Endodermal cell (in vitro differentiated cells): ENCODE measurements around the gene TMEM121B. TPM values are rescaled to one million over a fixed set of nuclear protein-coding genes. Genes with fewer than 3 reads are reported as not detected.

ENCODE experiments used
- DNase-seq: peaks from one replicate; pipeline ENCODE4 v3.0.0-alpha.2; 2017
- H3K27ac ChIP-seq: 2 replicates; pipeline ENCODE4 v1.5.1; 2013; ENCODE audit warnings: mild to moderate bottlenecking, low read depth, low read length, moderate library complexity
- H3K27me3 ChIP-seq: 2 replicates; pipeline ENCODE4 v1.6.1; 2013; ENCODE audit warnings: mild to moderate bottlenecking, low read length, moderate library complexity; ENCODE audit not compliant: insufficient read depth, control insufficient read depth, poor library complexity, severe bottlenecking
- H3K36me3 ChIP-seq: 2 replicates; pipeline ENCODE4 v1.7.0; 2013; ENCODE audit warnings: mild to moderate bottlenecking, low read length, moderate library complexity; ENCODE audit not compliant: control insufficient read depth, insufficient read depth
- H3K4me1 ChIP-seq: one replicate; pipeline ENCODE4 v1.7.0; 2013; ENCODE audit warnings: low read length; ENCODE audit not compliant: control insufficient read depth, insufficient read depth
- H3K4me3 ChIP-seq: 2 replicates; pipeline ENCODE4 v1.5.1; 2013; ENCODE audit warnings: mild to moderate bottlenecking, low read length, moderate library complexity
- H3K9ac ChIP-seq: 2 replicates; pipeline ENCODE4 v1.6.1; 2013; ENCODE audit warnings: mild to moderate bottlenecking, low read length, moderate library complexity; ENCODE audit not compliant: poor library complexity, severe bottlenecking; ENCODE audit errors: extremely low read depth
- H3K9me3 ChIP-seq: 2 replicates; pipeline ENCODE4 v1.6.1; 2013; ENCODE audit warnings: mild to moderate bottlenecking, low read length, moderate library complexity; ENCODE audit not compliant: control insufficient read depth
- H3K27ac Mint-ChIP-seq: 2 replicates; pipeline ENCODE4 v1.8.0; 2020; ENCODE audit warnings: mixed read lengths
- H3K27me3 Mint-ChIP-seq: 2 replicates; pipeline ENCODE4 v1.8.0; 2021; ENCODE audit warnings: mild to moderate bottlenecking, mixed read lengths; ENCODE audit not compliant: insufficient read depth
- H3K36me3 Mint-ChIP-seq: 2 replicates; pipeline ENCODE4 v1.8.0; 2020; ENCODE audit warnings: low read depth, mixed read lengths
- H3K4me1 Mint-ChIP-seq: 2 replicates; pipeline ENCODE4 v1.8.0; 2020; ENCODE audit warnings: mixed read lengths
- H3K4me3 Mint-ChIP-seq: 2 replicates; pipeline ENCODE4 v1.8.0; 2020; ENCODE audit warnings: mild to moderate bottlenecking, moderate library complexity, mixed read lengths
- H3K9me3 Mint-ChIP-seq: 2 replicates; pipeline ENCODE4 v1.8.0; 2020; ENCODE audit warnings: mild to moderate bottlenecking, mixed read lengths
- WGBS, 2 experiments: methylation state at CpG; one replicate each; pipeline versions ENCODE4 v1.1.5 to v1.1.7; 2013; ENCODE audit warnings: missing lambda C conversion rate in 2 of 2, mixed read lengths in 1 of 2; ENCODE audit not compliant: insufficient coverage in 1 of 2, insufficient read length in 1 of 2; 5-methylcytosine and 5-hydroxymethylcytosine counted together
- total RNA-seq, 2 donors: library from RNA; stranded (reverse); fragmentation: NEBNext Ultra II Directional in 1 of 2; extraction: Animal tissue kit (Norgen Biotek cat#: 25700) in 1 of 2; gene quantifications; 2 replicates in 1 of 2; 3 replicates in 1 of 2; pipeline ENCODE4 v1.2.1, GENCODE V29; 2021
- TF ChIP-seq, protein P1 (sequence below): fragments of 200-600 bp; sonication (generic); conservative IDR thresholded peaks from 2 replicates; pipeline ENCODE4 v1.5.0; 2021; ENCODE audit warnings: antibody characterized with exemption, mild to moderate bottlenecking

Gene TMEM121B
- total RNA-seq, 2 donors from 2014 or later, result 8.9 to 10.9 TPM

DNA sequence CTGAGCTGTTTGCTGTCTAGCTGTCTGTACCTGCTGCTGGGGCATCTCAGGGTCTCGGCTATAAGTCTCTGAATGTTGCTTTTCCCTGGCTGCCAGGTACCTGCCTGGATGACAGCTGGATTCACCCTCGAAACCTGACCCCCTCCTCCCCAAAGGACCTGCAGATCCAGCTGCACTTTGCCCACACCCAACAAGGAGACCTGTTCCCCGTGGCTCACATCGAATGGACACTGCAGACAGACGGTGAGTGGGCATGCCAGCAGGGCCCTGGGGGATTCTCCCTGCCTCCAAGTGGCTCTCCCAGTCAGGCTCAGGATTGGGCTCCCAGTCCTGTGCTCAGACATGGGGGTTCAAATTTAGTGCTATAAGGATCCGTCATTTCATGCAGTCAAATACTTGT, 23.5 kb downstream of the TMEM121B start:
- Histone ChIP-seq H3K9me3 (no peaks in the 10 kb centered on the region), H3K27me3 (no peaks in the 10 kb centered on the region), H3K36me3 (peaks cover 64% of the 10 kb centered on the region), H3K27ac (no peak overlapping the region), H3K4me1 (no peaks in the 10 kb centered on the region), H3K9ac (no peak overlapping the region), H3K4me3 (no peak overlapping the region)
- Mint-ChIP-seq H3K27ac (no peak overlapping the region), H3K4me3 (no peak overlapping the region), H3K36me3 (peaks cover 38% of the 10 kb centered on the region), H3K27me3 (no peaks in the 10 kb centered on the region), H3K9me3 (no peaks in the 10 kb centered on the region), H3K4me1 (peaks cover 4% of the 10 kb centered on the region)
- DNase-seq, result no peak
- TF ChIP-seq, protein P1, sequence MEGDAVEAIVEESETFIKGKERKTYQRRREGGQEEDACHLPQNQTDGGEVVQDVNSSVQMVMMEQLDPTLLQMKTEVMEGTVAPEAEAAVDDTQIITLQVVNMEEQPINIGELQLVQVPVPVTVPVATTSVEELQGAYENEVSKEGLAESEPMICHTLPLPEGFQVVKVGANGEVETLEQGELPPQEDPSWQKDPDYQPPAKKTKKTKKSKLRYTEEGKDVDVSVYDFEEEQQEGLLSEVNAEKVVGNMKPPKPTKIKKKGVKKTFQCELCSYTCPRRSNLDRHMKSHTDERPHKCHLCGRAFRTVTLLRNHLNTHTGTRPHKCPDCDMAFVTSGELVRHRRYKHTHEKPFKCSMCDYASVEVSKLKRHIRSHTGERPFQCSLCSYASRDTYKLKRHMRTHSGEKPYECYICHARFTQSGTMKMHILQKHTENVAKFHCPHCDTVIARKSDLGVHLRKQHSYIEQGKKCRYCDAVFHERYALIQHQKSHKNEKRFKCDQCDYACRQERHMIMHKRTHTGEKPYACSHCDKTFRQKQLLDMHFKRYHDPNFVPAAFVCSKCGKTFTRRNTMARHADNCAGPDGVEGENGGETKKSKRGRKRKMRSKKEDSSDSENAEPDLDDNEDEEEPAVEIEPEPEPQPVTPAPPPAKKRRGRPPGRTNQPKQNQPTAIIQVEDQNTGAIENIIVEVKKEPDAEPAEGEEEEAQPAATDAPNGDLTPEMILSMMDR, result no peak
- 92 to 94% methylated on average over 5 to 6 of the region's 6 CpGs for WGBS, 2 experiments

DNA sequence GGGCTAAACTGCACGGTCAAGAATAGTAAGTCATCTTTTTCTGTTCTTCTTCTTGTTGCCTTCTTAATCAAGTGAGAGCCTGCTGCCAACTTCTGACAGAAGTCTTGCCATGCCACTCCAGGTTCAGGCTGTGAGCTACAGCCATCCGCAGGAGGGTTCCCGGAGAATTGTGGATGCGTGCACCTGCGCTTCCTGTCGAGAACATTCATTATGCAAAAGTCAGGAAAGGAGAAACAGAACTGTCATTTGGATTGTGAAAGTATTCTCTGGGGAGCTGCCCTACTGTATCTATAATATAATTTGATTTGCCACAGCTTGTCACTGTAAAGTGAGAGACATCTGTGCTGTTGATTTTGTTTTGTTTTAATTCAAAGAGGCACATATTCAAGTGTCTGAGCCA, 24.1 kb downstream of the TMEM121B start:
- H3K27ac Mint-ChIP-seq, result no peak overlapping the region
- no peaks in the 10 kb centered on the region for H3K9me3 ChIP-seq

DNA sequence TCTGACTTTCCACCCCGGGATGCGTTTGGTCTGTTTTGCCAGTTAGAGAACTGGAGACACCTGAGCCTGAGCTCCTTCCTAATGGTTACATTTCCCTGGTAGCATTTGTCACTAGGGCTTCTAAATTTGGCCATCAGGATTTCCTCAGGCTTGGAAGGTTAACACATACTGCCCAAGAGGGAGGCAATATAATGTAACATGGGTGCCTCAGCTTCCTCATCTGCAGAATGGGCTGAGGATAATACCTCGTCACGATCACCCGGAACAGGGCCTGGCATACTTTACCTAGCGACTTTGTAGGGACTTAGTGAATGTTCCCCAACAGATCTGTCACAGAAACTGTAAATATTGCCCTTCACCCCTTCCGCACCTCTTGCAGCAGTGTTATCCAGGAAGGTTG, 25.1 kb downstream of the TMEM121B start:
- H3K27me3 ChIP-seq, result no peaks in the 10 kb centered on the region
- H3K27me3 Mint-ChIP-seq, result no peaks in the 10 kb centered on the region
- no peak overlapping the region for H3K27ac ChIP-seq
- no peak overlapping the region for H3K9ac ChIP-seq
- no peak overlapping the region for H3K4me3 ChIP-seq
- H3K4me3 Mint-ChIP-seq, result no peak overlapping the region
- TF ChIP-seq, protein P1, result no peak
- no peak for DNase-seq
- H3K4me1 ChIP-seq, result no peaks in the 10 kb centered on the region
- peaks cover 14% of the 10 kb centered on the region for H3K4me1 Mint-ChIP-seq
- no peaks in the 10 kb centered on the region for H3K9me3 ChIP-seq
- no peak overlapping the region for H3K27ac Mint-ChIP-seq
- WGBS, 2 experiments, result 95 to 98% methylated on average over 6 to 7 of the region's 7 CpGs
- peaks cover 48% of the 10 kb centered on the region for H3K36me3 ChIP-seq
- peaks cover 25% of the 10 kb centered on the region for H3K36me3 Mint-ChIP-seq
- no peaks in the 10 kb centered on the region for H3K9me3 Mint-ChIP-seq

More for the DNA sequence above, 24.1 kb downstream of the TMEM121B start:
- DNase-seq, result no peak
- no peaks in the 10 kb centered on the region for H3K9me3 Mint-ChIP-seq
- H3K4me1 Mint-ChIP-seq, result peaks cover 10% of the 10 kb centered on the region
- TF ChIP-seq, protein P1, result no peak
- peaks cover 34% of the 10 kb centered on the region for H3K36me3 Mint-ChIP-seq
- WGBS, 2 experiments, result 95 to 97% methylated on average over 6 of the region's 6 CpGs
- Histone ChIP-seq H3K4me3 (no peak overlapping the region), H3K4me1 (no peaks in the 10 kb centered on the region), H3K9ac (no peak overlapping the region), H3K36me3 (peaks cover 58% of the 10 kb centered on the region), H3K27ac (no peak overlapping the region), H3K27me3 (no peaks in the 10 kb centered on the region)
- H3K27me3 Mint-ChIP-seq, result no peaks in the 10 kb centered on the region
- no peak overlapping the region for H3K4me3 Mint-ChIP-seq
